Smooth muscle cell of the brain vasculature (primary cell): ENCODE results near the gene HUWE1.
"Not testable (repeated sequence)": the region's sequence is repeated elsewhere in the genome, so short reads cannot be mapped to it uniquely, and the experiment has no call there.

Experiments
- DNase-seq: peaks from one replicate; pipeline ENCODE4 v3.0.0-alpha.2; 2012; ENCODE audit warnings: low read depth, low spot score

The HUWE1 gene

DNA sequence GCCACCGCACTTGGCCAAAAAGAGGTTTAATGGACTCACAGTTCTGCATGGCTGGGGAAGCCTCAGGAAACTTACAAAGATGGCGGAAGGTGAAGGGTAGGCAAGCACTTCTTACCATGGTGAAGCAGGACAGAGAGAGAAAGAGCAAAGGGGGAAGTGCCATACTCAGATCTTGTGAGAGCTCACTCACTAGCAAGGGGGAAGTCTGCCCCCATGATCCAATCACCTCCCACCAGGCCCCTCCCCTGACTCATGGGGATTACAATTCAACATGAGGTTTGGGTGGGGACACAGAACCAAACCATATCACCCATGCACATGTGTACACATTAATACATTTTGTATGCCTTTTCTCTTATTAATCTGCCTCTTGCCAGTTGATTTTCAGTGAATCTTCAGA lies 175.2 kb downstream of the HUWE1 start:
- no peak for DNase-seq

DNA sequence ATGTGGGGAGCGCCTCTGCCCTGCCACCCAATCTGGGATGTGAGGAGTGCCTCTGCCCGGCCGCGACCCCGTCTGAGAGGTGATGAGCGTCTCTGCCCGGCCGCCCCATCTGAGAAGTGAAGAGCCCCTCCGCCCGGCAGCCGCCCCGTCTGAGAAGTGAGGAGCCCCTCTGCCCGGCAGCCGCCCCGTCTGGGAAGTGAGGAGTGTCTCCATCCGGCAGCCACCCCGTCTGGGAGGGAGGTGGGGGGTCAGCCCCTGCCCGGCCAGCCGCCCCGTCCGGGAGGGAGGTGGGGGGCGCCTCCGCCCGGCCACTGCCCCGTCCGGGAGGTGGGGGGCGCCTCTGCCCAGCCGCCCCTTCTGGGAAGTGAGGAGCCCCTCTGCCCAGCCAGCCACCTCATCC lies 182.5 kb downstream of the HUWE1 start:
- DNase-seq: not testable (repeated sequence)

DNA sequence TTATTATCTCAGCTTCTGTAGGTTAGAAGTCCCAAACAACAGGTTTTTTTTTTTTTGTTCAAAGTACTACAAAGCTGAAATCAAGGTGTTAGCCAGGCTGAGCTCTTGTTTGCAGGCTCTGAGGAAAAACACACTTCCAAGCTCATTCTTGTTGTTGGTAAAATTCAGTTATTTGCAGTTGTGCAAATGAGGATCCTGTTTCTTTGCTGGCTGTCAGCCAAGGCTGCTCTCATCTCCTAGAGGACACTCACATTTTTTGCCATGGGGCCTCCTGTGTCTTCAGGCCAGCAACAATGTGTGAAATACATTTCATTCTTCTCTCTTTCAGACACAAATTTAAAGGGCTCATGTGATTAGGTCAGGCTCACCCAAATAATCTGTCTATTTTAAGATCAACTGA lies 192.1 kb downstream of the HUWE1 start:
- peak; percentile 3 for DNase-seq

DNA sequence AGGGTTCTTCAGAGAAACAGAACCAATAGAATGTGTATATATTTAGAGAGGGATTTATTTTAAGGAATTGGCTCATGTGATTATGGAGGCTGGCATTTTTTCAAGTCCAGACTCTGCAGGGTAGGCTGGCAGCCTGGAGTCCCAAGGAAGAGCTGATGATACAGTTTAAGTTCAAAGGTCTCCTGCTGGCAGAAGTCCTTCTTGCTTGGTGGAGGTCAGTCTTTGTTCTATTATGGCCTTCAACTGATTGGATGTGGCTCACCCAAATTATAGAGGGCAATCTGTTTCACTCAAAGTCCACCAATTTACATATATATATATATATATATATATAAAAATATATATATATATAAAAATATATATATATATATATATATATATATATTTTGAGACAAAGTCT lies 200.2 kb downstream of the HUWE1 start:
- DNase-seq: no peak

DNA sequence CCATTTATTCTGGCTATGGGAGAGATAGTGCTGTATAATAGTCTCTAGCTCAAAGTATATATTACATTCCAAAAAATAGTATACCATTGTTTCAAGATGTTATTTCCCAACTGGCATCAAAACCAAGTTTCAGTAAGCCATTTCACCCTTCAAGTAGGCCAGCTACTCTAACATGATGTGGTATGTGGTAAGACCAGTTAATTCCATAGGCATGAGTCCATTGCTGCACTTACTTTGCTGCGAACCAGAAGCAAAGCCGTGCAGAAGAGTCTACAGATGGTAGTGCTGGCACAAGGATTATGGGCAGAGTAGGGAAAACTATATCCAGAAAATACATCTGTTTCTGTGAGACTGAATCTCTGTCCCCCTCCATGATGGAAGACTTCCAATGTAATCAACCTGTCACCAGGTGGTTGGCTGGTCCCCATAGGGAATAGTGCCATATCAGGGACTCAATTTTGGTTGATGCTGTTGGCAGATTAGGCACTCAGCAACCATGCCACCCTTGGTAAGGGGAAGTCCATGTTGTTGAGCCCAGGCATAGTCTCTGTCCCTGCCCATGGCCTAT lies 202.6 kb downstream of the HUWE1 start:
- no peak for DNase-seq

DNA sequence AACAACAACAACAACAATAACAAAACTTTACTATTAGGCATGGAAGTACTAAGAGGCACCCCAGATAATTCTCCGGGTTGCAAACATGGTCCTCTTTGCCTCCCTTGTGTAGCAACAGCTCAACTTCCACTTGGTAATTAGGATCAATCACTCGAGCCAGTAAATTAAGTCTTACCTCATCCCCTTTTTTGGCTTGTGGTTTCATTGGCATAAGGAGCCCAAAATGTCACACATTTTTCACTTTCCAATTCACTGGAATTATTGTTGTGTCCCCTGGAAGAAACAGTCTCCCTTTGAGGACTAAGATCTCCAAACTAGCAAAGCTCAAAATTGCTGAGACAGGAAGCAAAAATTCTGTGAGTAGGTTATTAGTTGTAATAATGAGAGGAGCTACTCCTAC lies 203.1 kb downstream of the HUWE1 start:
- DNase-seq: no peak
